Naive B cell (primary cell): ENCODE results near the gene THADA. TPM values are rescaled to one million over a fixed set of nuclear protein-coding genes. Genes with fewer than 3 reads are reported as not detected.
"Not testable (repeated sequence)": the region's sequence is repeated elsewhere in the genome, so short reads cannot be mapped to it uniquely, and the experiment has no call there.

ENCODE experiments used
- ATAC-seq, 2 donors: fragments of 150-1000 bp; cut with Tn5 transposase; 2 replicates each; pipeline ENCODE4 v1.10.0; 2021; ENCODE audit warnings: low read depth in 2 of 2, mild to moderate bottlenecking in 2 of 2, moderate library complexity in 2 of 2
- DNase-seq: peaks from one replicate; pipeline ENCODE4 v3.0.0; 2022
- H3K27ac Mint-ChIP-seq, 6 donors: one replicate each; pipeline ENCODE4 v1.8.0; 2020 to 2022; ENCODE audit warnings: mild to moderate bottlenecking in 6 of 6, mixed read lengths in 6 of 6, moderate library complexity in 5 of 6, inconsistent platforms in 2 of 6
- H3K27me3 Mint-ChIP-seq, 3 donors: one replicate each; pipeline ENCODE4 v1.8.0; 2021 to 2022; ENCODE audit warnings: mixed read lengths in 3 of 3, mild to moderate bottlenecking in 1 of 3
- H3K36me3 Mint-ChIP-seq, 2 donors: one replicate each; pipeline ENCODE4 v1.8.0; 2020 to 2022; ENCODE audit warnings: mixed read lengths in 2 of 2, inconsistent platforms in 1 of 2, mild to moderate bottlenecking in 1 of 2
- H3K4me1 Mint-ChIP-seq, 3 donors: one replicate each; pipeline ENCODE4 v1.8.0; 2020 to 2022; ENCODE audit warnings: mixed read lengths in 3 of 3, inconsistent platforms in 1 of 3, mild to moderate bottlenecking in 1 of 3, moderate library complexity in 1 of 3
- H3K4me3 Mint-ChIP-seq, 8 donors: one replicate each; pipeline ENCODE4 v1.8.0; 2020 to 2022; ENCODE audit warnings: mild to moderate bottlenecking in 8 of 8, mixed read lengths in 8 of 8, moderate library complexity in 8 of 8, inconsistent platforms in 2 of 8
- H3K9me3 Mint-ChIP-seq, 7 donors: one replicate each; pipeline ENCODE4 v1.8.0; 2020 to 2022; ENCODE audit warnings: mixed read lengths in 7 of 7, mild to moderate bottlenecking in 5 of 7, inconsistent platforms in 2 of 7, moderate library complexity in 1 of 7
- polyA plus RNA-seq, 6 donors: library from polyadenylated mRNA; unstranded; fragments of 300-500 nt; fragmentation: Illumina TruSeq; gene quantifications; one replicate each; pipeline ENCODE4 v1.2.3, GENCODE V29; 2021; ENCODE audit warnings: low read depth in 6 of 6

The THADA gene
- polyA plus RNA-seq, 6 donors from 2014 or later = 8.3 to 20.2 (median 13.0) TPM

DNA sequence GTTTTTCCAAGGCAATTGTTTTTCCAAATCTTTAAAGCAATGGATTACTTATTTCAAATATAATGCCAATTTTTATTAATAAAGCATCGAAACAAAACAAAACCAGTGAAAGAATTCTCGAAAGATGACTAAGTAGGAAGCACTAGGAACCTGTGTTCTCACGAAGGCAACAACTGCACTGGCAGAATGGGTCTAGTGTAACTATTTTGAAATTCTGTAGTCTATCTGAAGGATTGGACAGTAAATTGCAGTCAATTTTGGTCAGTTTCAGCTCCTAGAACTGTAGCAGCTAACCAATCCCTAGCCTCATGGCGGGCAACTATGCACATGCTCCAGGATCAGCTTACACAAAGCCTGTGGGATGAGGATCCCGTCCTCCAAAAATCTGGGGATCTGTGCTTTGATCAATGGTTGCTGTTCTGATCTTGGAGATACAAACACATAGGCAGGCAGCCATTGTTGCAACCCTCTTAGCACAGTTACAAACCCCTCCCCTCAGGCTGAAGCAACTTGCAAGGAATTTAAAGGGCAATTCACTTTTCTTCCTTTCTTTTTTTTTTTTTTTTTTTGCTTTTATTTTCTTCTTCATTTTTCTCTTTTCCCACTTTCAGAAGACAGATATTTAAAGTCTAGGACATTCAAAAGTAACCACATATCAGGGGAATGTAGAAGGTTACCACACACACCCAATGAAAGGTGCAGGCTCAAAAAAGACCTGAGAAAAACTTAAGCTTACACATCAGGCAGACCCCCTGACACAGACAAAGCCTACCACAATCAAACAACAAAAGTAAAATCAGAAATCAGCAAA, 147.6 kb downstream of the THADA start:
- ATAC-seq (no peak), DNase-seq (no peak)
- Mint-ChIP-seq H3K4me1 (peaks cover 0 to 5% (median 0%) of the 10 kb centered on the region in 3 donors), H3K4me3 (no peak overlapping the region), H3K9me3 (peaks cover 4 to 16% (median 7%) of the 10 kb centered on the region in 7 donors), H3K36me3 (peaks cover 48 to 52% of the 10 kb centered on the region in 2 donors), H3K27me3 (no peaks in the 10 kb centered on the region), H3K27ac (peak overlapping the region in 1 of 6 donors; percentile 72)

DNA sequence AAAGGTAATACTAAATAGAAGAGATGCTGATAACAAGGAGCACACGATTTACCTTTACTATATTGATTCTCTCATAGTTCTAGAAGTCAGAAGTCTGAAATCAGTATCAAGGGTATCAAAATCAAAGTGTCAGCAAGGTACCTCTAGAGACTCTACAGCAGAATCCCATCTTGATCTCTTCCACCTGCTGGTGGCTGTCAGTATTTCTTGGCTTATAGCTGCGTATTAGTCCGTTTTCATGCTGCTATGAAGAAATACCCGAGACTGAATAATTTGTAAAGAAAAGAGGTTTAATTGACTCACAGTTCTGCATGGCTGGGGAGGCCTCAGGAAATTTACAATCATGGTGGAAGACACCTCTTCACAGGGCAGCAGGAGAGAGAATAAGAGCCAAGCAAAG, 149.1 kb downstream of the THADA start:
- H3K27ac Mint-ChIP-seq, ATAC-seq, DNase-seq, H3K27me3 Mint-ChIP-seq, H3K4me1 Mint-ChIP-seq, H3K4me3 Mint-ChIP-seq: not testable (repeated sequence)
- peaks cover 40 to 46% of the 10 kb centered on the region in 2 donors for H3K36me3 Mint-ChIP-seq
- H3K9me3 Mint-ChIP-seq = peaks cover 4 to 16% (median 7%) of the 10 kb centered on the region in 7 donors

DNA sequence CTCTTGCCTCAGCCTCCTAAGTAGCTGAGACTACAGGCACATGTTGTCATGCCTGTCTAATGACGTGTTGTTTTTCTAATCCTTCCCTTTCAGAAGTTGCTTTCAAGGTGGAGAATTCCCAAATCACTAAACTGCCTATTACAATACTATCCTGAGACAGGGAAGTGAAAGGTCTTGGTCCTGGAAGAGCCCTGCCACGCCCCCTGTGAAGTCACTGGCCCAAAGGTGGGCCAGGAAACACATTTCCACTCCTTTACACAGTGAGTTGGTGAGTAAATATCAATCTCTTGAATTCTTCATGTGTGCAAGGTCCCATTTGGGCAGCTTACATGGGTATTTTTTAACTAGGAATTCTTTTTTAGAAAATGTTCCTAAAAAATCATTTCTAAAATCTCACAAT, 150.1 kb downstream of the THADA start:
- H3K27me3 Mint-ChIP-seq = no peaks in the 10 kb centered on the region
- no peak overlapping the region for H3K4me3 Mint-ChIP-seq
- ATAC-seq (no peak), DNase-seq (no peak)
- peaks cover 0 to 5% (median 0%) of the 10 kb centered on the region in 3 donors for H3K4me1 Mint-ChIP-seq
- peaks cover 32 to 39% of the 10 kb centered on the region in 2 donors for H3K36me3 Mint-ChIP-seq
- peaks cover 0 to 8% (median 3%) of the 10 kb centered on the region in 7 donors for H3K9me3 Mint-ChIP-seq
- H3K27ac Mint-ChIP-seq = peak overlapping the region in 2 of 6 donors; percentile 30 to 38

DNA sequence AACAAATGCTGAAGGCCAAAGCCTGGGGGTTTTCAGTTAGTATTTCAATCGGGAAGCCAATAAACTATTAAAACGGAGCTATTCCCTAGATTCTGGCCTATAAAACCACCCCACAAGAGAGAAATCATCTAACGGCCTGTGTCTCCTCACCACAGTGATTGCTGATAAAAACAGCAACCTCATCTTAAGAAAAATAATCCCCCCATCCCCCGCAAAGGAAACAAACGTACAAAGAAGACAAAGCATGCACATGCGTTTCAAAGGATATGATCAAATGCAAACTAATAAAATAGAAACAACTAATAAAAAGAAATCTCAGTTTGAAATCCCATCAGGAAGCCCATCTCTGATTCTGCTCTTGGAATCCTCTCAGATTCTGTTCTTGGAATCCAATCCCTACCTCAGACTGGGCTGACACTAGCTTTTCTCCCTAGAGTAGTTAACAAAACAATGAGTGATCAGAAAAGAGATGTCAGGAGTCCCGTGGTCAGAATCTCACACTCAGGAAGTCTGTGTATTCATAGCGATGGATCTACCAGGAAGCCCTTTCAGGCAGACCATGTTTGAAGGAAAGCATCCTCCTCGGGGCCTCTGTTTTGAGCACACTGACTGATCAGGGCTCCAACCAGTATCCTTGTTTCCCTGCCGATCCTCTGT, 150.7 kb downstream of the THADA start:
- Mint-ChIP-seq H3K27me3 (no peaks in the 10 kb centered on the region), H3K36me3 (peaks cover 32% of the 10 kb centered on the region in 2 donors), H3K4me3 (no peak overlapping the region), H3K27ac (peak overlapping the region in 1 of 6 donors; percentile 15), H3K4me1 (peaks cover 0 to 5% (median 0%) of the 10 kb centered on the region in 3 donors), H3K9me3 (peaks cover 0 to 3% (median 0%) of the 10 kb centered on the region in 7 donors)
- ATAC-seq (no peak), DNase-seq (no peak)

DNA sequence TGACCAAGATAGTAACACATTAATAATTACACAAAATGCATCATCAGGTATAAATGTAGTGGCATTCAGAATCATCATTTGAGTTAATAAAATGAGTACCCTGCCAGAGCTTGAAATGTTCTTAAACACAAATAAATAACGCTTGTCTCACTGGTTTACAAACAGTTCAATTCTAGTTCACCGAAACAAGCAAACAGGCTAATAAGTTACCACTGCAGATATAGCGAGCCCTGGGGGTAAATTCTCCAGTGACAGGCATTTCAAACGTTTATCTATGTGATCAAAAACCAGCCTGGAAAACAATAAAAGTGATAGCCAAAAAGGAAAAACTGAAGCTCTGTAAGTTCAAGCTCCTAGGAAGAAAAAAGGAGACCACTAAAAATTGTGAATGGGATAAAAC, 152.6 kb downstream of the THADA start:
- Mint-ChIP-seq H3K27me3 (no peaks in the 10 kb centered on the region), H3K36me3 (peaks cover 20 to 22% of the 10 kb centered on the region in 2 donors), H3K4me1 (peaks cover 0 to 5% (median 0%) of the 10 kb centered on the region in 3 donors), H3K9me3 (no peaks in the 10 kb centered on the region), H3K27ac (peak overlapping the region in 1 of 6 donors; percentile 22), H3K4me3 (no peak overlapping the region)
- DNase-seq (no peak), ATAC-seq (no peak)

DNA sequence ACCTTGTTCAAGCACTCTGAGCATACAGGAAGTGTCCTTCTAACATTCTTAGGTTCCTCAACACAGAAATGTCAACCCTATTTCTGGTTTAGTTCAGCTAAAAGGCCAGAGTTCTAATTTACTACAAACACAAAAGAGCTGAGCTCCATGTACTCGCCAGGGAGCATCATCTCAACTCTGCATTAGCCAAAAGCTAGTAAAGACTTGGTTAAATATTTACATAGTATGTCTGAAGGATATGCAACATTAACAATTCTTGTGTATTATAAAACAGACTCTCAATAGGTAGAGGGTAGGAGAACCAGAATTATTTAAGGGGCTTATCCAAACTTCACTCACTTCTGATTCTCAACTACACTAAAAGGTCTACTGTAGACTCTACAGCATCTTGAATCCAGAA, 154.6 kb downstream of the THADA start:
- Mint-ChIP-seq H3K36me3 (peaks cover 8 to 13% of the 10 kb centered on the region in 2 donors), H3K9me3 (no peaks in the 10 kb centered on the region), H3K27me3 (no peaks in the 10 kb centered on the region), H3K4me1 (peaks cover 0 to 3% (median 0%) of the 10 kb centered on the region in 3 donors), H3K27ac (peak overlapping the region in 1 of 6 donors; percentile 56), H3K4me3 (no peak overlapping the region)
- DNase-seq (no peak), ATAC-seq (no peak)

DNA sequence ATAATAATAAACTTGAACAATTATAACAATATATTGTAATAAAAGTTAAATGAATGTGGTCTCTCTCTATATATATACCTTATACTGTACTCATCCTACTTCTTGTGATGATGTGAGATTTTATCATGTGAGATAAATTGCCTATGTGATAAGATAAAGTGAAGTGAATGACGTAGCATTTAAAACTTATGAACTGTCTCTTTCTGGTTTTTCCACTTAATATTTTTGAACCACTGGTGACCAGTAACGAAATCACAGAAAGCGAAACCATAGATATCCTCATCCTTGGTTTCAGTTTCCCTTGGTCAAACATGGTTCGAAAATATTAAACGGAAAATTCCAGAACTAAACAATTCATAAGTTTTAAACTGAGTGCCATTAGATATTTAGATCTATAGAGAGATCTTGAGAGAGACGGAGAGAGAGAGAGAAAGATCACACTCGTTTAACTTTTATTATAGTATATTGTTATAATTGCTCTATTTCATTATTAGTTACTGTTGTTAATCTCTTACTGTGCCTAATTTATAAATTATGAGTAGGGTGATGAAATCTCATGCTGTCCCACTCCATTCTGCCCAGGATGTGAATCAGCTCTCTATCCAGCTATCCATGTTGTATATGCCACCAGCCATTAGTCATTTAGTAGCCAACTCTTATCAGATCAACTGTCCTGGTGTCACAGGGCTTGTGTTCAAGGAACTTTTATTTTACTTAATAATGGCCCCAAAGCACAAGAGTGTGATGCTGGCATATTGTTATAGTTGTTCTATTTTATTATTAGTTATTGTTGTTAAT, 156.8 kb downstream of the THADA start:
- DNase-seq (no peak), ATAC-seq (no peak)
- Mint-ChIP-seq H3K9me3 (no peaks in the 10 kb centered on the region), H3K36me3 (peaks cover 0 to 8% of the 10 kb centered on the region in 2 donors), H3K27ac (no peak overlapping the region), H3K4me1 (peaks cover 0 to 3% (median 0%) of the 10 kb centered on the region in 3 donors), H3K27me3 (no peaks in the 10 kb centered on the region), H3K4me3 (no peak overlapping the region)

DNA sequence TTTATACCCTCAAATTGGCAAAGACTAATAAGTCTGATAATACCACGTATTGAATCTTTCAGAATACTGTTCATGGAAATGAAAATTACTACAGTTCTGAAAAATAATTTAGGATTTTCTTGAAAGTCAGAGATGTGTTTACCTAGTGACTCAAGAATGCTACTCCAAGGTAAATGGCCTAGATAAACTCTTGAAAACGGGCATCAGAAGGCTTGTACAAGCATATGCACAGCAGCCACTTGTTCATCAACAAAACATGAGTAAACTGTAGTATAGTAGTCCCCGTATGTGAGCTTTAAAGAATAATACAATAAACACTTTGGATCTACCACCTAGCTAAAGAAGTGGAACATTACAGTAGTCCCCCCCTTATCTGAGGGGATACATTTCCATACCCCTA, 157.5 kb downstream of the THADA start:
- no peak overlapping the region for H3K27ac Mint-ChIP-seq
- H3K9me3 Mint-ChIP-seq = no peaks in the 10 kb centered on the region
- H3K27me3 Mint-ChIP-seq = no peaks in the 10 kb centered on the region
- H3K4me3 Mint-ChIP-seq = no peak overlapping the region
- peaks cover 0 to 3% (median 0%) of the 10 kb centered on the region in 3 donors for H3K4me1 Mint-ChIP-seq
- DNase-seq = no peak
- no peak for ATAC-seq
- H3K36me3 Mint-ChIP-seq = peaks cover 0 to 11% of the 10 kb centered on the region in 2 donors

DNA sequence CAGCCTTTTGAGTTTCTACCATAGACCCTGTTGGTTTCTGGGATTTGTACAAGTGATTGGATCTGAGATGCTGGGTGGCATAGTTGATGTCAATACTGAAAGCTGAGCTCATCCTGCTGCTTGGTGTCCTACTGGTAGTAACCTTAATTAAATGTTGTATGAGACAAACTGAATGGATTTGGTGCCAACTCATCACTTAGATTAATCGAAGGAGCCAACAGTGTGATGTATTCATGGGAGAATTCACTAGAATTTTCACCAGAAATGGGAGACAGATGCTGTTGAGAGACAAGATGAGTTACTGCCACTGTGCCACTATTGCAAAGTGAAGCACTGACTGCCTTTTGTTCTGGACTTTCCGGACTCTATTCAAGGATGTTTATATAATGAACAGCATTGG, 158.5 kb downstream of the THADA start:
- ATAC-seq = no peak
- Mint-ChIP-seq H3K4me1 (peaks cover 0 to 3% (median 0%) of the 10 kb centered on the region in 3 donors), H3K9me3 (peaks cover 0 to 2% (median 0%) of the 10 kb centered on the region in 7 donors), H3K36me3 (peaks cover 0 to 16% of the 10 kb centered on the region in 2 donors), H3K27me3 (no peaks in the 10 kb centered on the region), H3K27ac (no peak overlapping the region), H3K4me3 (no peak overlapping the region)
- DNase-seq = no peak

DNA sequence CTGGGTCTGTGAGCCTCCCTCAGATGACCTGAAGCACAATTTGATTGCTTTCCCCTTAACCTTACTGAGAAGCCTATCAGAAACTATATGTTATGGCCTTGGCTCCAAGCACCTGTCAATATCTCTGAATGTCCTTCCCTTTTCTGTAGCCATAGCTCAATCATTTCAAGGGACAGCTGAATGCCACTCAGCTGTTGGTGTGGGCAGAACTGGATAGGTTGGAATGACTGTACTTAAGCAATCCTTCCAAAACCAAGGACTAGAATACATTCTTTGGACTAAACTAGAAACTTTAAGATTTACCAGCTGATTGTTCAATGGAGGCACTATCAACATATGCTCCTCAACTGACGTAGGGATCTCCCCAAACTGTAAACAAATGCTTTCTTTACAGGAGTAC, 159.4 kb downstream of the THADA start:
- H3K36me3 Mint-ChIP-seq = peaks cover 0 to 9% of the 10 kb centered on the region in 2 donors
- H3K4me1 Mint-ChIP-seq = peaks cover 0 to 3% (median 0%) of the 10 kb centered on the region in 3 donors
- H3K4me3 Mint-ChIP-seq = no peak overlapping the region
- H3K27me3 Mint-ChIP-seq = no peaks in the 10 kb centered on the region
- H3K27ac Mint-ChIP-seq = peak overlapping the region in 1 of 6 donors; percentile 34
- peaks cover 0 to 2% (median 0%) of the 10 kb centered on the region in 7 donors for H3K9me3 Mint-ChIP-seq
- no peak for ATAC-seq
- no peak for DNase-seq

DNA sequence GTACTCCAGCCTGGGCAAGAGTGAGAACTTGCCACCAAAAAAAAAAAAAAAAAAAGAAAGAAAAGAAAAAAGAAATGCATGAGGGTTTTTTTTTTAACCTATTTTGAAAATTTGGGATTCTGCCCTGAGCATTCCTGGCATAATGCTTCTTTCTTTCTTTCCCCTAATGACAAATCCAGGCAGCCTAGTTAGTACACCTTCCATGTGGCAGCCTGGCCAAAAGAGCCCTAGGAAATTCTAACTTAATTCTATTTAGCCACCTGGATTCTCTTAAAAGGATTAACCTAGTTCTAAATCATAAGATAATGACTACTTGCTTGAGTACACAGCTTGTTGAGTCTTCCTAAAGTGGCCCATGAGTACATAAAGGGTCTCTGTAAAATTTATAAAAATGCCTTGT, 160.1 kb downstream of the THADA start:
- peaks cover 0 to 3% (median 0%) of the 10 kb centered on the region in 3 donors for H3K4me1 Mint-ChIP-seq
- H3K4me3 Mint-ChIP-seq = no peak overlapping the region
- H3K9me3 Mint-ChIP-seq = peaks cover 0 to 3% (median 0%) of the 10 kb centered on the region in 7 donors
- no peaks in the 10 kb centered on the region for H3K27me3 Mint-ChIP-seq
- ATAC-seq = no peak
- no peak overlapping the region for H3K27ac Mint-ChIP-seq
- peaks cover 0 to 9% of the 10 kb centered on the region in 2 donors for H3K36me3 Mint-ChIP-seq
- DNase-seq = no peak

DNA sequence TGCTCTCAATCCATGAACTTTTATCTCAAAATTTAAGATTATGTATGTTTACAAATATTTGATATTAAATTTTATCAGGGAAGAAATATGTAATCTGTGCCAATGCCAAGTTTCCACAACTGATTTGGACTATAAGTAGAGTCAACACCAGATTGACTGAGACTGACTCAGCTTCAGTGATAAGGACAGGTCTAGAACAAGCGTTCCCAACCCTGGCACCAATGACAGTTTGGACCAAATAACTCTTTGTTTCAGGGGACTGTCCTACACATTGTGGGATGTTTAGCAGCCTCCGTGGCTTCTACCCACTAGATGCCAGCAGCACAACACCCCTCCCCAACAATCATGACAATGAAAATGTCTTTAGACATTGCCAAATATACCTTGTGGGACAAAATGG, 165.3 kb downstream of the THADA start:
- no peak for DNase-seq
- Mint-ChIP-seq H3K27me3 (no peaks in the 10 kb centered on the region), H3K27ac (no peak overlapping the region), H3K4me1 (peaks cover 11 to 12% (median 11%) of the 10 kb centered on the region in 3 donors), H3K36me3 (peaks cover 0 to 13% of the 10 kb centered on the region in 2 donors), H3K9me3 (peaks cover 0 to 3% (median 0%) of the 10 kb centered on the region in 7 donors), H3K4me3 (no peak overlapping the region)
- ATAC-seq = no peak

DNA sequence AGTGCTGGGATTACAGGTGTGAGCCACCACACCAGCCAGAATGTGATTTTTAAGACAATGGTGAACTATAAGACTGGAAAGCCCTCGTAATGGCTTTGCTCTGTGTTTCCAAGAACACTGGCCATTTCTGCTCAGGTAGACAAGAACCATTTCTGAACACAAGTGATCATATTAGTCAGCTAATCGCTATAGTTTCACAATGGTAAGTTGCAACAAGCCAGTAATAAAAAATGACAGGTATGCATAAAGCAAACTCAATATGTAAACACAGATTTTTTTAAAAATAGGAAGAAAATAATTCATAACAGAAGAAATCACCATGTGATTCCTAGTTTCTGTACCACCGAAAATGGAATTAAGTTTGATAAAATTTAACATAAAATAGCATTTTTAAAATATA, 166.5 kb downstream of the THADA start:
- Mint-ChIP-seq H3K36me3 (peaks cover 0 to 15% of the 10 kb centered on the region in 2 donors), H3K27ac (no peak overlapping the region), H3K9me3 (peaks cover 0 to 3% (median 0%) of the 10 kb centered on the region in 7 donors), H3K4me3 (no peak overlapping the region), H3K27me3 (no peaks in the 10 kb centered on the region), H3K4me1 (peaks cover 11 to 12% (median 11%) of the 10 kb centered on the region in 3 donors)
- ATAC-seq = no peak
- no peak for DNase-seq
